Left lung (tissue), 14 donors: ENCODE results near the gene FGFR1OP2. TPM values are rescaled to one million over a fixed set of nuclear protein-coding genes. Genes with fewer than 3 reads are reported as not detected.

Experiments used
- ATAC-seq: fragments of 200-7000 bp; cut with Tn5 transposase; one replicate; pipeline ENCODE4 v1.9.1; 2020; ENCODE audit warnings: moderate library complexity
- DNase-seq, 4 donors: peaks; one replicate each; pipeline ENCODE4 v3.0.0-alpha.2; 2013 to 2020
- H3K27ac ChIP-seq, 2 donors: fragments of 200-600 bp; sonication (generic) in 1 of 2; one replicate each; pipeline versions ENCODE4 v1.5.0 to v1.8.0; 2020 to 2021
- H3K27me3 ChIP-seq, 2 donors: fragments of 200-600 bp; sonication (generic) in 1 of 2; one replicate each; pipeline versions ENCODE4 v1.5.0 to v1.8.0; 2020 to 2021
- H3K36me3 ChIP-seq, 2 donors: fragments of 200-600 bp; sonication (generic) in 1 of 2; one replicate each; pipeline versions ENCODE4 v1.5.0 to v1.8.0; 2020 to 2021
- H3K4me1 ChIP-seq, 2 donors: fragments of 200-600 bp; one replicate each; pipeline ENCODE4 v1.8.0; 2021
- H3K4me3 ChIP-seq, 2 donors: fragments of 200-600 bp; sonication (generic) in 1 of 2; one replicate each; pipeline versions ENCODE4 v1.5.0 to v1.8.0; 2020 to 2021; ENCODE audit warnings: mild to moderate bottlenecking in 1 of 2
- H3K9me3 ChIP-seq, 2 donors: fragments of 200-600 bp; sonication (generic) in 1 of 2; one replicate each; pipeline versions ENCODE4 v1.5.0 to v1.8.0; 2020 to 2021
- CTCF ChIP-seq, 2 donors: fragments of 200-600 bp; sonication (generic) in 1 of 2; IDR thresholded peaks; one replicate each; pipeline versions ENCODE4 v1.5.0 to v1.8.0; 2021; ENCODE audit warnings: antibody characterized with exemption in 2 of 2
- intact Hi-C, 2 donors: fragments of 100-400 bp; cut with DNase I; formaldehyde crosslinking; loops; one replicate each; pipeline versions ENCODE4 v1.11.2 to v1.14.2; 2022
- long read RNA-seq, 12 donors: library from polyadenylated mRNA in 2 of 12; unstranded in 2 of 12; transcript quantifications; one replicate each; pipeline ENCODE4 v2.0.0 and lab custom pipeline, GENCODE V29; 2019 to 2026
- polyA plus RNA-seq, 6 donors: library from polyadenylated mRNA; unstranded; fragments of 120-200 nt; gene quantifications; one replicate each; pipeline ENCODE4 v1.2.1, GENCODE V29; 2013; ENCODE audit not compliant: insufficient read length in 6 of 6
- total RNA-seq, 2 donors: library from RNA; stranded (reverse); fragmentation: NEBNext Ultra II Directional; extraction: Animal tissue kit (Norgen Biotek cat#: 25700); gene quantifications; one replicate each; pipeline ENCODE4 v1.2.1, GENCODE V29; 2021
- donor health status: DM: no; HTN: yes; CAD: no.
- donor health status: DM: no; HTN: no; CAD: no.

Gene FGFR1OP2
- total RNA-seq (10 to 100 TPM; 44.0 to 53.5 TPM), polyA plus RNA-seq (100 to 1,000 TPM in 1 of 6 donors, 10 to 100 TPM in 5; 74.4 to 101 (median 87.3) TPM)
- long read RNA-seq, donor 1, transcript FGFR1OP2-203 (4 exons, 865 nt): major isoform, 12 of 42 reads
- long read RNA-seq, donor 1, transcript FGFR1OP2-206 (5 exons, 956 nt): minor isoform, 10 of 42 reads
- long read RNA-seq, donor 1, transcript FGFR1OP2-202 (6 exons, 2,790 nt): minor isoform, 10 of 42 reads
- long read RNA-seq, donor 1, transcript FGFR1OP2-201 (7 exons, 2,924 nt): minor isoform, 7 of 42 reads
- long read RNA-seq, donor 1, partial matches to known transcripts: 0 of 42 reads
- long read RNA-seq, donor 1, other reads (novel, unspliced or antisense): 0 of 42 reads
- long read RNA-seq, donor 2, transcript FGFR1OP2-201 (7 exons, 2,924 nt): minor isoform, 8 of 36 reads
- long read RNA-seq, donor 2, transcript FGFR1OP2-202 (6 exons, 2,790 nt): major isoform, 16 of 36 reads
- long read RNA-seq, donor 2, transcript FGFR1OP2-203 (4 exons, 865 nt): minor isoform, 5 of 36 reads
- long read RNA-seq, donor 2, partial matches to known transcripts: 0 of 36 reads
- long read RNA-seq, donor 2, other reads (novel, unspliced or antisense): 0 of 36 reads
- long read RNA-seq, donor 3, transcript FGFR1OP2-202 (6 exons, 2,790 nt): minor isoform, 8 of 32 reads
- long read RNA-seq, donor 3, transcript FGFR1OP2-201 (7 exons, 2,924 nt): major isoform, 12 of 32 reads
- long read RNA-seq, donor 3, partial matches to known transcripts: 7 of 32 reads
- long read RNA-seq, donor 3, other reads (novel, unspliced or antisense): 0 of 32 reads
- long read RNA-seq, donor 4, transcript FGFR1OP2-206 (5 exons, 956 nt): major isoform, 7 of 20 reads
- long read RNA-seq, donor 4, partial matches to known transcripts: 7 of 20 reads
- long read RNA-seq, donor 4, other reads (novel, unspliced or antisense): 2 of 20 reads
- long read RNA-seq, donor 5, transcript FGFR1OP2-201 (7 exons, 2,924 nt): major isoform, 6 of 19 reads
- long read RNA-seq, donor 5, transcript FGFR1OP2-202 (6 exons, 2,790 nt): minor isoform, 5 of 19 reads
- long read RNA-seq, donor 5, partial matches to known transcripts: 0 of 19 reads
- long read RNA-seq, donor 5, other reads (novel, unspliced or antisense): 0 of 19 reads
- long read RNA-seq, donor 6, transcript FGFR1OP2-202 (6 exons, 2,790 nt): major isoform, 11 of 56 reads
- long read RNA-seq, donor 6, transcript FGFR1OP2-201 (7 exons, 2,924 nt): minor isoform, 5 of 56 reads
- long read RNA-seq, donor 6, transcript FGFR1OP2-203 (4 exons, 865 nt): minor isoform, 7 of 56 reads
- long read RNA-seq, donor 6, partial matches to known transcripts: 26 of 56 reads
- long read RNA-seq, donor 6, other reads (novel, unspliced or antisense): 0 of 56 reads
- long read RNA-seq, donor 7, transcript FGFR1OP2-202 (6 exons, 2,790 nt): major isoform, 6 of 49 reads
- long read RNA-seq, donor 7, transcript FGFR1OP2-201 (7 exons, 2,924 nt): minor isoform, 5 of 49 reads
- long read RNA-seq, donor 7, partial matches to known transcripts: 29 of 49 reads
- long read RNA-seq, donor 7, other reads (novel, unspliced or antisense): 0 of 49 reads
- long read RNA-seq, donor 8, transcript FGFR1OP2-201 (7 exons, 2,924 nt): major isoform, 10 of 30 reads
- long read RNA-seq, donor 8, transcript FGFR1OP2-202 (6 exons, 2,790 nt): minor isoform, 7 of 30 reads
- long read RNA-seq, donor 8, transcript FGFR1OP2-204 (2 exons, 2,945 nt): minor isoform, 8 of 30 reads
- long read RNA-seq, donor 8, partial matches to known transcripts: 0 of 30 reads
- long read RNA-seq, donor 8, other reads (novel, unspliced or antisense): 0 of 30 reads
- long read RNA-seq, donor 9: 0 reads
- long read RNA-seq, donor 10, transcript FGFR1OP2-206 (5 exons, 956 nt): major isoform, 12 of 16 reads
- long read RNA-seq, donor 10, partial matches to known transcripts: 2 of 16 reads
- long read RNA-seq, donor 10, other reads (novel, unspliced or antisense): 1 of 16 reads
- long read RNA-seq, donor 11, transcript FGFR1OP2-202 (6 exons, 2,790 nt): major isoform, 5 of 114 reads
- long read RNA-seq, donor 11, transcript FGFR1OP2-201 (7 exons, 2,924 nt): major isoform, 5 of 114 reads
- long read RNA-seq, donor 11, partial matches to known transcripts: 101 of 114 reads
- long read RNA-seq, donor 11, other reads (novel, unspliced or antisense): 0 of 114 reads
- long read RNA-seq, donor 12, transcript FGFR1OP2-203 (4 exons, 865 nt): major isoform, 9 of 29 reads
- long read RNA-seq, donor 12, transcript FGFR1OP2-202 (6 exons, 2,790 nt): minor isoform, 5 of 29 reads
- long read RNA-seq, donor 12, transcript FGFR1OP2-201 (7 exons, 2,924 nt): minor isoform, 8 of 29 reads
- long read RNA-seq, donor 12, partial matches to known transcripts: 0 of 29 reads
- long read RNA-seq, donor 12, other reads (novel, unspliced or antisense): 0 of 29 reads

- H3K36me3 ChIP-seq: no peaks in the 10 kb centered on the region
- intact Hi-C loops: no loop called here
- peak within 1 kb of the TSS; percentile 79 to 87 for H3K4me3 ChIP-seq
- H3K9me3 ChIP-seq: no peaks in the 10 kb centered on the region
- peak; percentile 99 to 100 (median 99) for DNase-seq
- peak within 1 kb of the TSS; percentile 95 to 96 for H3K27ac ChIP-seq
- peaks cover 20 to 61% of the 10 kb centered on the region in 2 donors for H3K4me1 ChIP-seq
- no peaks in the 10 kb centered on the region for H3K27me3 ChIP-seq
- peak; percentile 97 for ATAC-seq
- no peak for TF ChIP-seq CTCF (IDR thresholded peaks at IDR 0.05)
Observed at GRCh38 chr12:26937863-26938700, at the start of gene FGFR1OP2, which contains the start of gene INTS13. FGFR1OP2 (plus strand) TSS chr12:26938470; CDS start chr12:26954159, 15,689 bp downstream. INTS13 (minus strand) TSS chr12:26937981; CDS start chr12:26936803, 1,178 bp downstream.

- no peak overlapping the region for H3K4me3 ChIP-seq
Observed at GRCh38 chr12:26890784-26891183, 47.5 kb upstream of the FGFR1OP2 start.

DNA sequence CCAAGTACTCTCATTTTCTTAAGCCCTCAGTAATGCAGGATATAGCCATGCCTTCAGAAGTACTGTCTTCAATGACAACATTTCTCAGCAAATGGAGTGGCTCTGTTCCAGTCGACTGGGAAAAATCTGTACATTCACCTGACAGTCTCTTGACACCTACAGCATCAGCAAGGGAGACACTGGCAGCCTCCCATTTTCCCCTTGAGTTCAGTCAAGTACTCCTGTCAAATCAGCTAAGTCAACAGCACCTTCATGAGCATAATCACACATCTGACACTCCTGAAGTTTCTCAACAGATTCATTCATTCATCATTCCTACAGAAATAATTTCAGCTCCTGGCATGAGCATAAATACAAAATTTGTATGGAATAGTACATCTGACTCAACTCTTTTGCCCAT is 46.6 kb upstream of the FGFR1OP2 start:
- Histone ChIP-seq H3K36me3 (no peaks in the 10 kb centered on the region), H3K9me3 (no peaks in the 10 kb centered on the region), H3K4me3 (no peak overlapping the region), H3K27me3 (no peaks in the 10 kb centered on the region), H3K4me1 (no peaks in the 10 kb centered on the region), H3K27ac (no peak overlapping the region)
- no peak for TF ChIP-seq CTCF (IDR thresholded peaks at IDR 0.05)
- DNase-seq: no peak
- ATAC-seq: no peak
- intact Hi-C loops: no loop called here

More at GRCh38 chr12:26890784-26891183, 47.5 kb upstream of the FGFR1OP2 start:
- Histone ChIP-seq H3K9me3 (no peaks in the 10 kb centered on the region), H3K36me3 (no peaks in the 10 kb centered on the region), H3K27me3 (no peaks in the 10 kb centered on the region), H3K27ac (no peak overlapping the region), H3K4me1 (no peaks in the 10 kb centered on the region)
- ATAC-seq: no peak
- no peak for TF ChIP-seq CTCF (IDR thresholded peaks at IDR 0.05)
- DNase-seq: no peak
- intact Hi-C loops: no loop called here
